ENCODE results near the gene TGOLN2.
"Not testable (repeated sequence)": the region's sequence is repeated elsewhere in the genome, so short reads cannot be mapped to it uniquely, and the experiment has no call there.

TGOLN2 gene

GRCh38 chr2:85327822-85328617 lies at the start of gene TGOLN2:
Gene TGOLN2, minus strand, starts transcription at chr2:85327989. Its CDS starts 27 bp downstream, at chr2:85327962.
- peak; percentile 40 for DNase-seq (ENCODE audit: low read depth, low spot score)

- DNase-seq (ENCODE audit: low read depth, low spot score) = no peak
These were observed 49.3 kb upstream of the TGOLN2 start for GRCh38 chr2:85377083-85377482.

- no peak for DNase-seq (ENCODE audit: low read depth, low spot score)
These were observed 48.7 kb upstream of the TGOLN2 start for GRCh38 chr2:85376291-85377065.

- no peak for DNase-seq (ENCODE audit: low read depth, low spot score)
These were observed 43.3 kb upstream of the TGOLN2 start for GRCh38 chr2:85371045-85371444.

- no peak for DNase-seq (ENCODE audit: low read depth, low spot score)
These were observed 41.7 kb upstream of the TGOLN2 start for GRCh38 chr2:85369500-85369899.

- DNase-seq (ENCODE audit: low read depth, low spot score) = no peak
These were observed 41.1 kb upstream of the TGOLN2 start for GRCh38 chr2:85368921-85369320.

GRCh38 chr2:85367180-85367579 lies 39.4 kb upstream of the TGOLN2 start:
- no peak for DNase-seq (ENCODE audit: low read depth, low spot score)

GRCh38 chr2:85362653-85363387 lies 35.0 kb upstream of the TGOLN2 start:
- DNase-seq (ENCODE audit: low read depth, low spot score) = not testable (repeated sequence)

GRCh38 chr2:85357736-85358135 lies 29.9 kb upstream of the TGOLN2 start:
- DNase-seq (ENCODE audit: low read depth, low spot score) = no peak

GRCh38 chr2:85356186-85356585 lies 28.4 kb upstream of the TGOLN2 start:
- DNase-seq (ENCODE audit: low read depth, low spot score) = no peak

- DNase-seq (ENCODE audit: low read depth, low spot score) = no peak
These were observed 27.7 kb upstream of the TGOLN2 start for GRCh38 chr2:85355521-85355920.

GRCh38 chr2:85355073-85355410 lies 27.3 kb upstream of the TGOLN2 start:
- no peak for DNase-seq (ENCODE audit: low read depth, low spot score)

GRCh38 chr2:85354286-85355072 lies 26.7 kb upstream of the TGOLN2 start, which contains the start of the genes ELMOD3 and RETSAT:
Gene ELMOD3, plus strand, starts transcription at chr2:85354769. Its CDS starts 2,430 bp downstream, at chr2:85357199.
Gene RETSAT, minus strand, starts transcription at chr2:85354528. Its CDS starts 21 bp downstream, at chr2:85354507.
- peak; percentile 99 for DNase-seq (ENCODE audit: low read depth, low spot score)

GRCh38 chr2:85353876-85354285 lies 26.1 kb upstream of the TGOLN2 start:
- DNase-seq (ENCODE audit: low read depth, low spot score) = no peak

GRCh38 chr2:85347599-85347998 lies 19.8 kb upstream of the TGOLN2 start:
- DNase-seq (ENCODE audit: low read depth, low spot score) = no peak

GRCh38 chr2:85344356-85344954 lies 16.7 kb upstream of the TGOLN2 start:
- DNase-seq (ENCODE audit: low read depth, low spot score) = no peak

GRCh38 chr2:85343207-85343895 lies 15.6 kb upstream of the TGOLN2 start:
- DNase-seq (ENCODE audit: low read depth, low spot score) = not testable (repeated sequence)

- DNase-seq (ENCODE audit: low read depth, low spot score) = no peak
These were observed 14.4 kb upstream of the TGOLN2 start for GRCh38 chr2:85342156-85342555.

- no peak for DNase-seq (ENCODE audit: low read depth, low spot score)
These were observed 13.7 kb upstream of the TGOLN2 start for GRCh38 chr2:85341269-85342029.

Data from iPS DF 19.7 (cell line).